HG03135 (cell line): Measurements from ENCODE around the gene CRABP1.

Experiments
- ATAC-seq: cut with Tn5 transposase; IDR thresholded peaks from one replicate; pipeline ENCODE4 v1.9.1; 2021; ENCODE audit warnings: mild to moderate bottlenecking, moderate library complexity; ENCODE audit not compliant: unreplicated experiment

Gene CRABP1

DNA sequence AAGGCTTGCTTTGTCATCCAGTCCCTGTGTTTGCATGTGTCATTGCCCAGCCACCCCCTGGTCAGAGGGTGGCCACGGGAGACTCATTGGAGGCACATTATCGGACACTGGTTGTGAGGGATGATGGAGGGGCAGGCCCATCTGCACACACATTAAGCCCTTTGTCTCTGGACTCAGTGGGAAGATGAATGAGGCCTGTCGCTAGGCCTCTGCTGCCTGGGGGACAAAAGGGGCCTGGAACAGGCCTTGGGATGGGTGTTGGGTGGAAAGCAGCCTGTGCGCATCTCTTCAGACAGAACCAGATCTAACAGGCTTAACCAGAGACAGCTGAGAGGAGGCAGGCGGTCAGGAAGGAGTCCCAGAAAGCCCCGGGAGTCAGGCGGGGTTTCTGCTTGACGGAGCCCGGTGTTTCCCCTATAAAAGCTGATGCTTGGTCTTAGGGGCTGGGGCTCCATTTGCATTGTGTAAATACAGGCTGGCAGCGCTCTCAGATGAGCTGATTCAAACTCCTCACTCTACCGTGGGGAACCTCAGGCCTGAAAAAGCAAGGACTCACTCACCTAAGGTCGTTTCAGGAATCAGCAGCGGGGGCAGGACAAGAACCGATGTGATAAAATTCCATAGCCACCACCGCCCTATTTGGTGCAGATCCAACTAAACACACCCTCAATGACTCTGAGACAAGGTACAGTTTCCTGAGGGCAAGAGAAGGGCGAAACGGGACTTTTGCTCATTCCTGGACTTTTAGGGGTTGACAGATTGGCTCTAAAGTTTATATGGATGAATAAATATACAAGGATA, 23.7 kb upstream of the CRABP1 start:
- ATAC-seq, result no peak

DNA sequence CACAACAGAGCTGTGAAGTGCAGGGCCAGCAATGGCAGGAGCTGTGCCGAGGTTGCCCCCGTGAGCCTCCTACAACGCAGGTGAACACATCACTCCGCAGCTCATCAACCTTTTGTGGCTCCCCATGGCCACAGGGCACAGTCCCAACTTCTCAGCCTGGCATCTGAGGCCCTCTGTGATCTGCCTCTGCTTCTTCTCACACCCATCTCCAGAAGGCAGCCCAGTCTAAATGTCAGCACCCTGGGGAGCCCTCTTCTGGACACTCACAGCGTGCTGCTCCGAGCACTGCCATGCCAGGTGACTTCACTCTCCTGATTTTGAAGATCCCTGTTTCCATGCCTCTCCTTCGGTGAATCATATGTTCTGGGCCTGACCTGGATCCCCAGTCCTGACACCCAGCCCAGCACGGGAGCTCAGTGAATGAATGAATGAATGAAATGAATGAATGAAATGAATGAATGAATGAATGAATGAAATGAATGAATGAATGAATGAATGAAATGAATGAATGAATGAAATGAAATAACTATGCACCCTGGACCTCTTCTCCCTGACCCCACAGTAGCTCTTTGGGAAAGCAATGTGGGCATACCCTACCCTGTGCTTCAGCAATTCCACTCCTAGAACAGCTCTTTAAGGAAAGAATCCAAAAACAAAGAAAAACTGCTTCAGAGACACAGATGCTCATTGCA, 22.9 kb upstream of the CRABP1 start:
- no peak for ATAC-seq

DNA sequence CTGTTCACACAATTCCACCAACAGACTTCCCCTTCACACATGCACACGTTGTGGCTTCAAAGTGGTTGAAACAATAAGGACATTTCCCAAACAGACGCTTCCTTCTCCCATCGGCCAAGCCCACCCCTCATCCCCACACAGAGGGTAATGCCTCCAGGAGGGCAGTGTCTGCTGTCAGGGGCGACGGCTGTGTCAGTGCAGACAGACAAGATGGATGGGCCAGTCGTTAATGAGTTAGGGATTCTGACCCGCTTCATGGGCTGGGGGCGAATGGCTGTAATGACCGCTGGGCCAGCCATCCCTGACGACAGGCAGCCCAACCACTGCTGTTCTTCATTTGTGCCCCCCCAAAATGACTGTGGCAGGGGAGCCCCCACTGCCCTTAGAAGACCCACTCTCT, 20.6 kb upstream of the CRABP1 start:
- ATAC-seq, result no peak

DNA sequence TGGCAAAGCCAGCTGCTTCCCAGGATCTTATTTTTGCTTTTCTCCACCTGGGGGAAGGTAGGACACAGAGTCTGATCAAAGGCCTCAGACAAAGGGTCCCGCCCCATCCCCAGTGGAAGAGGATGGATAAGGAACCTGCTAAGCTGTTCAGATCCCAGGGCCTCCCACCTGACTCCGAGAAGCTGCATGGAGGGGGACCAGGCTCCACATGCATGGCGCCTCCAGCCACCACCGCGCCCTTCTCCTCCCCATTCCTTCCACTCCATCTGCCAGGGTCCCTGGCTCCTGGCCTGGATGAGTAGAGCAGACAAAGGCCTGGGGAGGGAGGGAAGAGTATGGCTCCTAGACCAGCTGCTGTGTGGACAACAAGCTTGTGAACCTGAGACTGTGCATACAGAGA, 20.0 kb upstream of the CRABP1 start:
- no peak for ATAC-seq

DNA sequence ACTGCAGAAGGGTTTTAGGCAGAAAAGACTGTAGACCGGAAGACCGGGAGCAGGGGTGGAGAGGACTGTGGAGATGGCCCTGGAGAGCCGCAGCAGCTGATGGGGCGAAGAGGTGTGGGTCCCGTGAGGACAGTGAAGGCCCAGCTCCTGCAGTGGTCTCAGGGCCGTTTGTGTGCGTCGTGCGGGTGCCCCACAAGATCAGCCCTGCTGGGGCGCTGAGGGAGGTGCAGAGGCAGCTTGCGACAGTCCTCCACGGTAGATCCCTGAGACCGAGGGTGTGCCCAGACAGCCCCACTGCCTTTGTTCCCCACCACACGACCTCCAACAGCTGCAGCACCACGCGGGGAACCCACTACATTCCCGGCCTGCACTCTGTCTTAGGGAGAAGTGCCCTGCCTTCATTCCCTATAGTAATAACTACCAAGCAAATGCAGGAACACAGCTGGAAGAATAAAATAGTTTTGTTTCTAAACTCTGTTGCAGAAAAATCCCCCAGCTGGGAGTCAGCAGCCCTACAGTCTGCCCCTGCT, 19.0 kb upstream of the CRABP1 start:
- no peak for ATAC-seq

DNA sequence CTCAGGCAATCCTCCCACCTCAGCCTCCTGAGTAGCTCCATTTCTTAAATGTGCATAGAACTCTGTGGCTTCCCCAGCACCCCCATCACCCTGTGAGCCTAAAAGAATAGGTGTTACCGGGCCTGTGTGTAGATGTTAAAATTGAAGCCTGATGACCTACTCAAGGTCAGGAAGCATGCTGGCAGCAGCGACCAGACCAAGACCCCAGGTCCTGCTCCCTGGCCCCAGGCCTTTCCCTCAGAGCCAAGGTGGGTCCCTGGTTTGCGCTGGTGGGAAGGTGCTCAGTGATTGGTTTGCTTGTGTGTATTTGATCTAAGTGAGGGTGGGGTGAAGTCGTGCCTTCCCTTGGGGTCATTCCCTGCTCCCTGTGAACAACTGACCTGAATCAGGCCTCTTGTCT, 18.4 kb upstream of the CRABP1 start:
- ATAC-seq, result no peak

DNA sequence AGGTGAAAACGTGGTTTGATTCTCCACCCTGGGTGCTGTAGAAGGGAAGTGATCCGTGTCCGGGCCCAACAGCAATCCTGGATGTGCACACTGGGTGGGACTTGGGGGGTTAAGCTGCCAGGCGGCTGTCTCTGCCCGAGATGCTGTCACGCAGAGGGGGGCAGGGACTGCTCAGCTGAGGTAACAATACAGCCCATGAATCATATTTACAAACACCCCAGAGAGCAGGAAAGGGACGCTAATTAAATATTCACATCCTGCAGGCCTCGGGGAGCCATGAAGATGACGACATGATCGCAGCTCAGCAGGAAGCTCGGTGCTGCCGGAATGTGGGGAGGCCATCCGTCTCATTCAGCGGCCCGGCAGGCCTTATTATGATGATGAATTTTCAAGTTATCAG, 17.9 kb upstream of the CRABP1 start:
- no peak for ATAC-seq

DNA sequence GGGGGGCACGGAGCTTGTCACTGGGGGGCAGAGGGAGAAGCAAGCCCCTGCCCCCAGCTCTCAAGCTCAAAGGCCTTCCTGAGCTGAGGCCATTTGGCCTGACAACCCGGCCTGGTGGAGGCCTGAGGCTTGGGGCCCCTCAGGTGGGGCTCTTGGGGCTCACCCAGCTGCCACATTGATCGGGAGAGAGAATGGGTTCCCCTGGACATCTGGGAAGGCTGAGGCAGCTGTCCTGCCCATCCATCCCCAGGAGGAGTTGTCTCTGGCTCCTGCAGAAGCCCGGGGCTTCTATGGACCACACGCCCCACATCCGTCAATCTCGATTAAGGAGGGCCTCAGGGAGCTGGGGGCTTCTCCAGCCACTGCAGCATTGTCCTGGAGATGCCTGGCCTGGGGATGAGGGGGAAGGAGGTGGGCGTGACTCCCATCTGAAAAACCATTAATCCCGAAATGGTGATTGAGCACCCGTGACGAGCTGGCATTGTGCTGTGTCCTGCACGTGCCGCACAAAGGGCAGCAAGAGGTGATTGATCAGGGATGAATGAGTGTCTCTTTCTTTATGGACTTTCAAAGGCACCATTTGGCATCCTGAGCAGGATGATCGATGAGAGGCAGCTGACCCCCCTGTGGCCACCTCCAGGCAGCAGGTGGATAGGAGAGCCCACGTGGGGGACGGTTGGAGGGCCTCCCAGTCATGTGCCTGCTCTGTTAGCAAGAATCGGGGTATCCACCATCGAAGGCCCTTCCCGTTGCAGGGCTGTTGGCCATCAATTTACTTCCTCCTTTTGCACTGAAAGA, 17.2 kb upstream of the CRABP1 start:
- no peak for ATAC-seq

DNA sequence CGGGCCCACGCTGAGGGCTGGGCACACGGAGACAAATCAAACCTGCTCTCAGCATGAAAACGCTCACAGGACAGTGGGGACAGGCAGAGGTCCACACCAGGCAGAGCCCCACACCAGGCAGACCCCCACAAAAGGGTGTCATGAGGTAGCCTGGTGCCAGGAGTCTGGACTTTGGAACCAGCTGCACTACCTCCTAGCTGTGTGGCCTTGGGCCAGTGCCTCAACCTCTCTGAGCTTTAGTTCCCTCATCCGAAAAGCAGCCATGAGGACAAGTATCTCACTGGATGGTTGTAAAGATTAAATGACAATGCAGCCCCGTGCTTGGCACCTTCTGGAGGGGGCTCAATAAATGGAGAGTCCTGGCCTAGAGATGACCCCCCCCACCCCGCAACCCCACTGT, 16.5 kb upstream of the CRABP1 start:
- no peak for ATAC-seq

DNA sequence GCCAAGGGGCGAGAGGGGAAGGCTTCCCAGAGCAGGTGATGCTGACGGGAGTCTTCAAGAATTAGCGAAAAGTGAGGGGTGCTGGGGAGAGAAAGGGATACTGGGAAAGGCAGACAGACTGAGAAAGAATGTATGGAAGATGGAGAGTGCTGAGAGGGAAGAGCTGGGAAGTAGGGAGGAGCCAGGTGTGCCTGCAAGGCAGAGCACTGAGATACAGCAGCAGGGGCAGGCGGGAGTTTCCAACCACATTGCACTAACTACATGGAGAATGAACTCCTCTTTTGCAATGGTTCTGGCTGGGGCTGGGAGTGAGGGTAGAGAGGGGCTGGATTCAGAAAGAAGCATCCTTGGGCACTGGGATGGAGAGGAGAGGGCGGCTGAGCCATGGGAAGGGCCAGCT, 16.0 kb upstream of the CRABP1 start:
- ATAC-seq, result no peak

DNA sequence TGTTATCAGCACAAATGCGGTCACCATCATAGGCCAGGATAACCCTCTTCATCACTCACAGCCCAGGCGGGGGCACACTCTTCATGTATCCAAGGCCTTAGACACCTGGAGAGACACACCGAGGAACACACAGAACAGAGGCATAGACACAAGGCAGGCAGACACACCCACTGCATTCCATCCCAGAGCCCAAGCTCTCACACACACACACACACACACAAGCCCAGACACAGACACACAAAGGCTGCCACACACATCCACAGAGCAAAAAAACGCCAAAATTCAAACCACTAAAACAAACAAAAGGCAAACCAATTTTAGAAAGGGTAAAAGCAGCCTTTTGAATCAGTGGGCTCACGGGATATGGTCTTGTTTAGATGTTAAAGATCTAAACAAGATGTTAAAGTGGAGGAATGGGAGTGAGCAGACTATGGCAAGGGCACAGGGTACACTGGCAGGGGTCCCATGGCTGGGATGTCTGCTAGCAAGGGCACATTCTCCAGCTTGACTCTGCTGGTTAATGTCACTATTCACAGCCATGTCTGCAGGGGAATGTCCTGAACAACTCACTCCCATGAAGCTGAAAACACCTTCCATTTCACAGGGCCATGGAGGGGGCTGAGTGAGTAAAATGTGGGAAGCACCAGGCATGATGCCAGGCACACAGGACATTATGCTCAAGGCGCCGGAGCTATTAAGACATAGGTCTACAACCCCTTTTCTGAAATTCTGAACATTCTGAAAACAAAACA, 14.9 kb upstream of the CRABP1 start:
- ATAC-seq, result no peak

DNA sequence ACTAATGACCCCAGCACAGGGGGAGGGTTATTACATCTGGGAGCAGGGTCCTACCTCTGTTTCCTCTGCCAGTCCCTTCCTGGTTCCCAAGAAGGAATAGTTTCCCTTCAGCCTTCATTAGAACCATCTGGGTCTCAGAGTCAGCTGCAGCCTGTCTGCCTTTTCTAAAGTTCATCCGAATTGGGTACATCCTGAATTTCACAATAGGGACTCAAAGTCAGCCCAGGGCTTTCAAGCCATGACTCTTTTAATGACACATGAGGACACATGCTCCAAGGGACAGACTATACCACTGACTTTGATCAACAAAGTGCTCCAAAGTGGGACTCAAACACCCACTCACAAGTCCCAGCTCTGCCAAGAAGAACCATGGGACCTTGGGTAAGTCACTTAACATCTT, 12.7 kb upstream of the CRABP1 start:
- no peak for ATAC-seq

DNA sequence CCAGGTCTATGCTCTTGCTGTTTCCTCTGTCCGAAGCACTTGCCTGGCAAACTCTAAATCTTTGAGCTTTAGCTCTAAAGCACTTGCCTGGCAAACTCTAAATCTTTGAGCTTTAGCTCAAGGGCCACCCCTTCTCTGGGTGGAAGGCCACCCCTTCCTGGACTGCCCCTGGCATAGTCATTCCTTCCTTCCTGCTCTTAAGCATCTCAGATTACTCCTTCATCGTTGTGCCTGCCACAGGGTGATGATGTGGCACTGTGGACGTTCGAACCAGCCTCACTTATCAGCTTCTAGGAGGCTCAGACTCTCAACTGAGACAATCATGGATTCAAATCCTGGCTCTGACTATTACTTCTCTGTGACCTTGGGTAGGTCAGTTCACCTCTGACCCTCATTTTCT, 10.5 kb upstream of the CRABP1 start:
- ATAC-seq, result no peak

DNA sequence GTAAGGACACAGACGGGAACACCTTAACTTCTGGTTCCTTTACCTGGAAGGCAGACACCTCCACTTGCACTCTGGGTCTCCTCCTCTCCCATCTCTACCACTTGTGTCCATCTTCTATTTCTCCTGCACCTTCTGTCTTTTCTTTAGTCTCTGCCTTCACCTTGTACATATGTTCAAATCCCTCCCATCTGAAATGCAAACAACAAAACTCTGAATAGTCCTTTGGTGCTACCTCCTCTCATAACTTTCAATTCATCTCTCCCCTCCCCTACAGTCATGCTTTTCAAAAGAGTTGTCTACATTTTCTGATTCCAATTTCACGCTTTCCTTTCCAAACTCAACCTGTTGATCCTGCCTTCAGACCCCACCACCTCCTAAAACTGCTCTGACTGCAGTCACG, 5.3 kb upstream of the CRABP1 start:
- ATAC-seq, result no peak

DNA sequence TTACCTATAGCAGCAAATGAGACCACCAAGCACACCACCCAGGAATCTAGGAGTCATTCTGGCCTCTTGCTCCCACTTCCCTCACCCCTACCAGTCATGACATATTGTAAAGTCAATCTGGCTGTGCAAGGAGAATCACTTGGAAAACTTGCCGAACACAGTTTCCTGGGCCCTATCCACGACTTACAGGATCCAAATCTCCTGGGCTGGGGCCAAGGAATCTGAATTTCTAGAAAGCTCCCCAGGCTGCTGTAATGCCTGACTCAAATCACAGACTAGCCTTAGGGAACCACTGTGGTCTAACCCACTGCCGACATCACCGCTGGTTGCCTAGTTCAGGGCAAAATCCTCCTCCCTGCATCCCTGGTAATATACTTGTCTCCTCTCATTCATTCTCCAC, 4.2 kb upstream of the CRABP1 start:
- ATAC-seq, result no peak

DNA sequence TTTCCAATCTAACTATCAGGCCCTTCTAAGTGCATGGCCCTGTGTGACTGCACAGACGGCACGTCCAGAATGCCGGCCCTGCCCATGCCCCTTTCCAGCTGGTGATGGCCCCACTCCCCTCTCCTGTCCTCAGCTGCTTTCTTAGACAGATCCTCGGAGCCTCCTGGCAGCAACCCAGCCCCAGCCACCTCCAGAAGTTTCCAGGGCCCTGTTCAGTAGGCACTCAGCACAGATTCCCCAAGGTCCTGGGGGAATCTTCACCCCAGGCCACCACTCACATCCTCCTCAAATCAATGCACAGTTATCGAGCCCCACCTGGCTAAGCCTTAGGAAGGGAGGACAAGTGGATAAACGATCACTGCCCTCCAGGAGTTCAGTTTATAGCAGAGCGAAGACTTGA, 1.4 kb upstream of the CRABP1 start:
- ATAC-seq, result no peak

DNA sequence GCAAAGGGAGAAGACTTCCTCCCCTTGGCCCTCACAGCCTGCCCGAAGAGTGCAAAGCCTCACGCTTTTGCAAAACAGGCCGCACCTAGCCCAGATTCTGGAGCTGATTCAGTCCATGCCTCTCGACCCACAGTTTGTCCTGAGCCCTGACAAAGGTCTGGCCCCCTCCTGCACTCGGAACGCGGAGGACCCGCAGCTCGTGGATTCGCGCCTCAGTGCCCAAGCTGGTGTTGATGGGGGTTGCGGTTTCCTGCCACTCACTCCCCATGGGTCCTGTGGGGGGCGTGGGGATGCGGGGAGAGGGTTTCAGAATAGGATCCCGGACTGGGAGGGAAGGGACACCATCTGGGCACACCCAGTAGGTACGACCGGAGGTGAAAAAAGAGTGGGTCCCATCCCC, 594 bp upstream of the CRABP1 start:
- ATAC-seq, result no peak

DNA sequence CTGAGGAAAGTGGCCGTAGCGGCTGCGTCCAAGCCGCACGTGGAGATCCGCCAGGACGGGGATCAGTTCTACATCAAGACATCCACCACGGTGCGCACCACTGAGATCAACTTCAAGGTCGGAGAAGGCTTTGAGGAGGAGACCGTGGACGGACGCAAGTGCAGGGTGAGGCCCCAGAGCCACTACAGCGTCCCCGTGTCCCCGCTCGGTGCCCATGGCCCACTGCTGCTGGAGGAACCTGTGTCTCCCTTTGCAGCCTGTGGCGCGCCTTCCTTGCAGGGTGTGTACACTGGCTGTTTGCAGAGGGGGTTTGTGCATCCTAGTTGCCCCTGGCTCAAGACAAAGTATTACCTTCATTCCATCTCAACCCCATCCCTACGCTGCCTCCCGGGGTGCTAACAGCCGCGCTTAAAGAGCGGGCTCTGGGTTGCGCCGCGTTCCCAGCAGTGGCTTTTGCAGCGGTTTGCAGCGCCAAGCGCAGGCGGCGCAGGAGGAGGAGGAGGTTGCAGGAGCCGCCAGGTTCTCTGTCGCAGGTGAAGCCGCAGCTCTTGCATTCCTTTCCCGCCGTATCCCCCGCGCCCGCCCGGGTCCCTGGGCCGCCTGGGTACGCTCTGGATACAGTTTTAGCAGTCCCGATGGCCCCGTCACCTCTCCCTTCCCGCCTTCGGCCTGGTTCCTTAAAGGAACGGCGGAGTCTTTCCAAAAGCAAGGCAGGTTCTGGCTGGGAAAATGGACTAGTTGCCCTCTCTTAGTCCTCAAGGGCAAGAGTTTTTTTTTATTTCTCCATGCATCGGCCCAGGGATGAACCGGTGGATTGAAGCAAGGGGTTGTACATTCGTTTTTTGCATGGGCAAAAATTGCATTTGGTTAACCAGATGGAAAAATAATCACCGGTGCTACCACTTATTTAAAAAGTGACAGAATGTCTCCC, 1.2 kb downstream of the CRABP1 start:
- ATAC-seq, result no peak

DNA sequence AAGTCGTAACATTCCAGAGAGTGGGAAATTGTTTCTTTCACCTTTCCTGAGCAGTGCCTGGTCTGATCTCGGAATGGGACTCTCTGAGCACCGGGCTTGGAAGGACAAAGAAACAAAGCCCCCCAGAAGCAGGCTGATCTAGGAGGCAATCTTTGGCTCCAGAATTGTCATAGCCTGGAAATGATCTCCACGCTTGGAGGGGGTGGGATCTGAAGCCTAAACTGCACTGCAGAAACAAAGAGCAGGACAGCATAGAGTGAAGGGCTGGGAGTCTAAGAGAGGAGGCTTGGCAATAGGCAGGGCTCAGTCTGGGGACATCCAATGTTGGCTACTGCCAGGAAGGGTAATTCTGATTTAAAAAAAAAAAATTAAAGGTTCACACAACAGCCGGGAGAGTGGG, 1.9 kb downstream of the CRABP1 start:
- no peak for ATAC-seq
